Endothelial cell of umbilical vein (primary cell): ENCODE measurements around the gene ODAD3. TPM values are rescaled to one million over a fixed set of nuclear protein-coding genes. Genes with fewer than 3 reads are reported as not detected.

ENCODE experiments used
- BruUV-seq: library from RNA; stranded (reverse); fragments of 400-500 nt; replicated peaks from 2 replicates; lab custom pipeline; 2021; lab: Mats Ljungman, UMichigan
- CTCF ChIA-PET: fragments of 300-600, 350-600 bp; sonication (Branson Sonifier 250); formaldehyde crosslinking; loops from one replicate; lab custom pipeline; 2021; ENCODE audit warnings: antibody characterized with exemption, inconsistent platforms; lab: Charles Lee
- POLR2A ChIA-PET: fragments of 300-600, 350-600 bp; sonication (Branson Sonifier 250); formaldehyde crosslinking; loops from one replicate; lab custom pipeline; 2021; ENCODE audit warnings: antibody characterized with exemption, inconsistent platforms; lab: Charles Lee
- DNase-seq: peaks from one replicate; pipeline ENCODE4 v3.0.0-alpha.2; 2011; ENCODE audit warnings: low read depth, low spot score
- FAIRE-seq: peaks from 2 replicates; lab custom pipeline; 2011; peaks lifted over from hg19 to GRCh38; lab: Jason Lieb, UNC
- H2AFZ ChIP-seq: 2 replicates; pipeline ENCODE4 v1.6.0; 2012; ENCODE audit warnings: low read depth, low read length, control low read depth, inconsistent platforms
- H3K27ac ChIP-seq: 2 replicates; pipeline ENCODE4 v1.5.1; 2011; ENCODE audit warnings: low read depth, mild to moderate bottlenecking, control low read depth, low read length, moderate library complexity; ENCODE audit not compliant: insufficient read depth
- H3K27me3 ChIP-seq, 2 experiments: 2 replicates each; pipeline versions ENCODE4 v1.6.0 to v1.6.1; 2011; ENCODE audit warnings: low read length in 2 of 2, mixed read lengths in 1 of 2; ENCODE audit not compliant: control insufficient read depth in 2 of 2, insufficient read depth in 2 of 2
- H3K36me3 ChIP-seq, 2 experiments: 2 replicates in 1 of 2; 3 replicates in 1 of 2; pipeline ENCODE4 v1.5.1; 2011; ENCODE audit warnings: low read length in 2 of 2, mild to moderate bottlenecking in 1 of 2, moderate library complexity in 1 of 2; ENCODE audit not compliant: control insufficient read depth in 2 of 2, insufficient read depth in 2 of 2; ENCODE audit errors: extremely low read depth in 1 of 2
- H3K4me1 ChIP-seq: 3 replicates; pipeline ENCODE4 v1.5.1; 2011; ENCODE audit warnings: mild to moderate bottlenecking, low read length; ENCODE audit not compliant: control insufficient read depth, insufficient read depth; ENCODE audit errors: extremely low read depth
- H3K4me2 ChIP-seq: 2 replicates; pipeline ENCODE4 v1.6.1; 2011; ENCODE audit warnings: low read length, control low read depth, mixed read lengths; ENCODE audit not compliant: insufficient read depth
- H3K4me3 ChIP-seq, 3 experiments: fragments of 200-600 bp in 1 of 3; sonication (generic), shearing (Covaris generic) in 1 of 3; replicated peaks in 1 of 3; 2 replicates each; pipeline ENCODE4 v1.5.1; 2011 to 2016; ENCODE audit warnings: control low read depth in 3 of 3, low read length in 3 of 3, mild to moderate bottlenecking in 2 of 3, inconsistent platforms in 1 of 3, low read depth in 1 of 3, moderate library complexity in 1 of 3; ENCODE audit not compliant: insufficient read depth in 1 of 3
- H3K79me2 ChIP-seq: 2 replicates; pipeline ENCODE4 v1.6.0; 2012; ENCODE audit warnings: low read length, inconsistent platforms; ENCODE audit not compliant: control insufficient read depth, insufficient read depth
- H3K9ac ChIP-seq: replicated peaks from 2 replicates; pipeline ENCODE3; 2011; ENCODE audit warnings: low read length, control low read depth; ENCODE audit not compliant: insufficient read depth; ENCODE audit errors: extremely low read depth
- H3K9me1 ChIP-seq: replicated peaks from 3 replicates; pipeline ENCODE4 v1.6.0; 2011; ENCODE audit warnings: mild to moderate bottlenecking, low read length; ENCODE audit not compliant: control insufficient read depth, insufficient read depth; ENCODE audit errors: extremely low read depth
- H3K9me3 ChIP-seq: replicated peaks from 2 replicates; pipeline ENCODE4 v1.5.1; 2012; ENCODE audit warnings: low read length, inconsistent platforms; ENCODE audit not compliant: control insufficient read depth, insufficient read depth
- H4K20me1 ChIP-seq: replicated peaks from 2 replicates; pipeline ENCODE3; 2011; ENCODE audit warnings: mild to moderate bottlenecking, low read length; ENCODE audit not compliant: control insufficient read depth, insufficient read depth; ENCODE audit errors: extremely low read depth
- CTCF ChIP-seq, 2 donors: IDR thresholded peaks; 1 replicate in 1 of 2; 2 replicates in 1 of 2; pipeline ENCODE4 v1.5.1; 2011; ENCODE audit warnings: low read length in 2 of 2, mild to moderate bottlenecking in 2 of 2, moderate library complexity in 2 of 2, control low read depth in 1 of 2, inconsistent platforms in 1 of 2, low read depth in 1 of 2; ENCODE audit not compliant: insufficient read depth in 1 of 2; ENCODE audit errors: extremely low read depth in 1 of 2
- EZH2 ChIP-seq: IDR thresholded peaks from 2 replicates; pipeline ENCODE4 v1.6.1; 2012; ENCODE audit warnings: borderline replicate concordance, low read depth, mild to moderate bottlenecking, moderate library complexity, low read length, inconsistent platforms; ENCODE audit not compliant: severe bottlenecking
- FOS ChIP-seq: IDR thresholded peaks from 2 replicates; pipeline ENCODE4 v1.6.1; 2011; ENCODE audit warnings: mild to moderate bottlenecking, low read length, moderate library complexity, borderline replicate concordance; ENCODE audit not compliant: insufficient read depth
- GATA2 ChIP-seq: IDR thresholded peaks from 2 replicates; pipeline ENCODE4 v1.7.0; 2011; ENCODE audit warnings: low read depth, mild to moderate bottlenecking, moderate library complexity, mixed read lengths, low read length; ENCODE audit not compliant: insufficient read length, insufficient read depth
- JUN ChIP-seq: IDR thresholded peaks from 2 replicates; pipeline ENCODE4 v1.6.1; 2011; ENCODE audit warnings: borderline replicate concordance, low read depth; ENCODE audit not compliant: insufficient read length, insufficient read depth
- MAX ChIP-seq: IDR thresholded peaks from 2 replicates; pipeline ENCODE4 v1.6.1; 2011; ENCODE audit not compliant: insufficient read depth, insufficient read length
- POLR2A ChIP-seq: IDR thresholded peaks from 2 replicates; pipeline ENCODE4 v1.6.1; 2012; ENCODE audit warnings: low read depth, mild to moderate bottlenecking, control low read depth, low read length
- POLR2AphosphoS5 ChIP-seq: IDR thresholded peaks from 2 replicates; pipeline ENCODE4 v1.6.1; 2012; ENCODE audit warnings: low read depth, mild to moderate bottlenecking, control low read depth, low read length, moderate library complexity; ENCODE audit not compliant: insufficient read depth
- dilution Hi-C: fragments of 300-500 bp; cut with MboI; formaldehyde crosslinking; loops from one replicate; pipeline ENCODE4 v1.15.0; 2019; ENCODE audit warnings: low sequenced_read_pairs; ENCODE audit not compliant: extremely low pct_ligation_motif_present
- intact Hi-C: fragments of 100-400 bp; cut with micrococcal nuclease; formaldehyde crosslinking; loops from one replicate; pipeline ENCODE4 v1.10.0; 2022
- polyA plus RNA-seq, 4 experiments: library from polyadenylated mRNA; depleted of rRNA in 3 of 4; stranded (reverse) in 3 of 4; unstranded in 1 of 4; fragments of >200 nt; gene quantifications; 2 replicates each; pipeline versions ENCODE4 v1.2.1 to v1.2.3, GENCODE V29; 2011 to 2012; ENCODE audit warnings: missing spikeins in 1 of 4
- total RNA-seq: library from RNA; stranded (reverse); gene quantifications from 2 replicates; pipeline ENCODE4 v1.2.3, GENCODE V29; 2021

ODAD3 gene
- total and polyA plus RNA-seq, 2 donors (not counting 3 experiments of a cell fraction or from before 2014, with no cell fraction given) = 0.14 to 0.97 TPM

GRCh38 chr19:11400798-11401197 is 34.1 kb downstream of the ODAD3 start:
- H4K20me1 ChIP-seq = no peaks in the 10 kb centered on the region
- FAIRE-seq = no peak
- H3K4me2 ChIP-seq = no peak overlapping the region
- H2AFZ ChIP-seq = no peak overlapping the region
- dilution Hi-C loops = no loop called here
- no peaks in the 10 kb centered on the region for H3K4me1 ChIP-seq
- ChIA-PET POLR2A (no interaction called here), CTCF (no interaction called here)
- BruUV-seq = no TSS peak
- no peaks in the 10 kb centered on the region for H3K36me3 ChIP-seq
- no peak for DNase-seq
- no peaks in the 10 kb centered on the region for H3K27me3 ChIP-seq
- no peaks in the 10 kb centered on the region for H3K79me2 ChIP-seq
- no peaks in the 10 kb centered on the region for H3K9me3 ChIP-seq
- TF ChIP-seq GATA2 (no peak), POLR2A (no peak), CTCF (IDR thresholded peaks at IDR 0.05; ENCODE audit: extremely low read depth in 1 of 2, insufficient read depth in 1 of 2, low read depth in 1 of 2, low read length in 2 of 2) (no peak), POLR2AphosphoS5 (no peak), JUN (no peak), MAX (no peak), FOS (no peak), EZH2 (no peak)
- intact Hi-C loops = no loop called here
- H3K27ac ChIP-seq = no peak overlapping the region
- no peaks in the 10 kb centered on the region for H3K9me1 ChIP-seq
- H3K4me3 ChIP-seq = no peak overlapping the region
- no peak overlapping the region for H3K9ac ChIP-seq
